Measurements from ENCODE around the gene NPTXR.

NPTXR gene

DNA sequence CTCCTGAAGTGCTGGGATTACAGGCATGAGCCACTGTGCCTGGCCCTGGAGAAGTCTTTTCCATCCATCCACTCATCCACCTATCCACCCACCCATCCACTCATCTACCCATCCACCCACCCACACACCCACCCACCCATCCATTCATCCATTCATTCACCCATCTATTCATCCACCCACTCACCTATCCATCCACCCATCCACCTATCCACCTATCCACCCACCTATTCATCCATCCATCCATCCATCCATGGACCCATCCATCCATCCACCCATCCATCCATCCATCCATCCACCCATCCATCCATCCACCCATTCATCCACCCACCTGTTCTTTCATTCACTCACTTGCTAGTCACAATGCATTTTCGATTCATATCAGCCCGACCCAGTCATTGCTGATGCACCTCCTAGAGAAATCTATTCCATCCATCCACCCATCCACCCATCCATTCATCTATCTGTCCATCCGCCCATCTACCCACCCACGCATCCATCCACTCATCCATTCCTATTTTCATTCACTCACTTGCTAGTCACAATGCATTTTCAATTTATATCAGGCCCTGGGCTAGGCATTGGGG lies 70.4 kb downstream of the NPTXR start:
- no peak for DNase-seq (ENCODE audit: low read depth, low spot score)

DNA sequence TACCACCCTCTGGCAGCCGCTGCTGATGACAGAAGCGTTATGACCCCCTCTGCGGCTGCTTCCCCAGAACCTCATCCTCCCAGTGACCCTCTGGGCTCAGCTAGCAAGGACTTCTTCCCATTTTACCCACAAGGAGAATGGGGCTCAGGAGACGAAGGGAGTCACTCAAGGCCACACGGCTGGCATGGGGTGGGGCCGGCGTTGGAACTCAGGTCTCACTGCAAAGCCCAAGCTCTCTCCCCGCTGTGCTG lies 71.3 kb downstream of the NPTXR start:
- no peak for DNase-seq (ENCODE audit: low read depth, low spot score)

DNA sequence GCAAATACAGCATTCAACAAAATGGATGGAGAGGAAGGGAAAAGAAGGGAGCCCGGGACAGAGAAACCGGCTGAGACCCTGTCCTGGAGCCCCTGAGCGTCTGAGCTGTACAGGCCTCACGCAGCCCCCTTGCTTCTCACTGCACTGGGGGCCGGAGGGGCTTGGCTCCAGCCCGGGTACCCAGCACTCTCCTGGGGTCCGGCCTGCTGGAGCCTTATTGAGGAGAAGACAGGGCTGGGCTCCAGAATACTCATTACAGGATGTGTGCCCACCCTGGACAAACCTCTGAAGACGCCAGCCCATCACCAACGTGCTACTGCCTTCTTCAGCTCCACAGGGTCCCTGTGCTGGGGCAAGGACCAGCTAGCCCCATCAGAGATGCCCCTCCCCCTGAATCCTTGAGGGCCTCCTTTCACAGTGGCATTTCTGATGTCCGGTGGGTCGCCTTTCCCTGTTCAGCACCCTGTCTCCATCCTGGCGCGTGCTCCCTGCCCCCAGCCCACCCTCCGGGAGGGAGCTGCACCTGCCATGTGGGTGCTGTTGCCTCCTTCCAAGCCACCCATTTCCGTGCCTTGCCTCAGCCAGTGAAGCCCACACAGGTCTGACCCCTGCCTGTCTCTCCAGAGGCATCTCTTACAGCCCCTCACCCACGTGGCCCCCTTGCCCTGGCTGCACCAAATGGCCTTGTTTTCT lies 73.4 kb downstream of the NPTXR start:
- no peak for DNase-seq (ENCODE audit: low read depth, low spot score)
